ENCODE data around the gene DCAF4.

GRCh38 chr14:72966038-72966437 is 39.8 kb downstream of the DCAF4 start:
- no peak for TF ChIP-seq CTCF (IDR thresholded peaks at IDR 0.05)
- no peak for TF ChIP-seq POLR2AphosphoS5 (IDR thresholded peaks at IDR 0.05)

All from breast epithelium (tissue), 3 donors.